Mononuclear cell (primary cell): ENCODE data around the gene LDLRAP1. TPM values are rescaled to one million over a fixed set of nuclear protein-coding genes. Genes with fewer than 3 reads are reported as not detected.

Experiments used
- H3K27me3 ChIP-seq: 2 replicates; pipeline ENCODE4 v1.6.0; 2011; ENCODE audit warnings: low read length, control low read depth; ENCODE audit not compliant: insufficient read depth
- H3K4me1 ChIP-seq: 2 replicates; pipeline ENCODE4 v1.5.1; 2011; ENCODE audit warnings: mild to moderate bottlenecking, low read length, control low read depth; ENCODE audit not compliant: insufficient read depth
- H3K4me3 ChIP-seq: 2 replicates; pipeline ENCODE4 v1.5.1; 2011; ENCODE audit warnings: mild to moderate bottlenecking, low read length, moderate library complexity
- H3K9me3 ChIP-seq: 2 replicates; pipeline ENCODE4 v1.5.1; 2011; ENCODE audit warnings: low read depth, mild to moderate bottlenecking, control low read depth, low read length
- total RNA-seq: library from RNA; depleted of rRNA; stranded (reverse); fragments of >200 nt; gene quantifications from one replicate; pipeline ENCODE4 v1.2.3, GENCODE V29; 2012

LDLRAP1 gene
- total RNA-seq, 1 donor = 34.5 TPM

DNA sequence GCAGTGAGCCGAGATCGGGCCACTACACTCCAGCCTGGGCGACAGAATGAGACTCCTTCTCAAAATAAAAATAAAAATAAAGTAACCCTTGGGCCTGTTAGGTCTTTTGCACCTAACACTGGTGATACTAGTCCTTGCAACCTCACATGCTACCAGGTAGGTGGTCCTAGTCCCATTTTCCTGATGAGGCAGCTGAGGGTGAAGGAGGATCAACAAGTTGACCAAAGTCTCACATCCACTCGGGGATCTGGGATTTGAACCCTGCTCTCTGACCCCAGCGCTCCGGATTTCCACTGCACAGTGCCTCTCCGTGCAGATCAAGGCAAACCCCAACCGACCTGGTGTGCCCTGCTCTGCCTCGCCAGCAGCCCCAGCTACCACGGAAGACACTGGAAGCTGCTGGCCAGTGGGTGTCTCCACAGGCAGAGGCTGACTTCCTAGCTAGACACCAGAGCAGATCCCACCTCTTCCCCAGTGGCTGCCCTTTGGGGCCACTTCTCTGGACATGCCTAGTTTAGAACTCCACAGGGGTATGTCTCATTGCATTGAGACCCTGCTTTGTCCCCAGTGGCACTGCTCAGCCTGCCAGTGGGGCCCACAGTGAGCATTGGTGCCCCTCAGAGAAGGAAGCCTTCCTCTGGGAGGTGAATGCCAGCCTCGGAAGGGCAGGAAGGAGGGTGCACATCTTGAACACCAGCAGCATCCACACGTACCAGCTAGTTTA lies 27.6 kb downstream of the LDLRAP1 start:
- Histone ChIP-seq H3K4me3 (no peak overlapping the region), H3K9me3 (no peaks in the 10 kb centered on the region), H3K27me3 (no peaks in the 10 kb centered on the region), H3K4me1 (peaks cover 3% of the 10 kb centered on the region)

DNA sequence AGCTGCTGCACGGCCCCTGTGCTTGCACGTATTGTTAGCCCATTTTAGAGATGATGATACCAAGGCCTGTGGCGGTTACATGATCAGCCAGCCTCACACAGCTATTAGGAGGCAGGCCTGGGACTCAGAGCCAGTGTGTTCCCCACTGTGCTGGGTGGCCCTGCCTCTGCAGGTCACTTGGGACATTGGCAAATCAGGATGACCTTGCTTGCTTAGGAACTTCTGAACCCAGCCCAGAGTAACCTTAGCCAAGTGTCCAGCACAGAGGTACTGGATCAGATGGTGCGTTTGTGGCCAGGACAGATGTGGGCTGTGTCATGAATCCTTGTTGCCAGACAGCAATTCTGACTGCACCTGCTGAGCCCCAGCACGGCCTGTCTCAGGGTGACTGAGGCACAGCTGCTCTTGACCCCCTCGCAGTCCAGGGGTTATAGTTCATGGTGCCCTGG lies 28.1 kb downstream of the LDLRAP1 start:
- Histone ChIP-seq H3K4me1 (peaks cover 3% of the 10 kb centered on the region), H3K4me3 (no peak overlapping the region), H3K27me3 (no peaks in the 10 kb centered on the region), H3K9me3 (no peaks in the 10 kb centered on the region)

GRCh38 chr1:25572107-25572506 lies 28.7 kb downstream of the LDLRAP1 start:
- H3K4me3 ChIP-seq = no peak overlapping the region
- H3K9me3 ChIP-seq = no peaks in the 10 kb centered on the region
- no peaks in the 10 kb centered on the region for H3K27me3 ChIP-seq
- H3K4me1 ChIP-seq = peaks cover 3% of the 10 kb centered on the region

GRCh38 chr1:25572708-25573590 lies 29.5 kb downstream of the LDLRAP1 start:
- Histone ChIP-seq H3K4me1 (peaks cover 3% of the 10 kb centered on the region), H3K27me3 (no peaks in the 10 kb centered on the region), H3K9me3 (no peaks in the 10 kb centered on the region), H3K4me3 (no peak overlapping the region)

- Histone ChIP-seq H3K9me3 (no peaks in the 10 kb centered on the region), H3K4me1 (no peaks in the 10 kb centered on the region), H3K4me3 (no peak overlapping the region), H3K27me3 (no peaks in the 10 kb centered on the region)
Observed at GRCh38 chr1:25573591-25573930, 30.2 kb downstream of the LDLRAP1 start.

DNA sequence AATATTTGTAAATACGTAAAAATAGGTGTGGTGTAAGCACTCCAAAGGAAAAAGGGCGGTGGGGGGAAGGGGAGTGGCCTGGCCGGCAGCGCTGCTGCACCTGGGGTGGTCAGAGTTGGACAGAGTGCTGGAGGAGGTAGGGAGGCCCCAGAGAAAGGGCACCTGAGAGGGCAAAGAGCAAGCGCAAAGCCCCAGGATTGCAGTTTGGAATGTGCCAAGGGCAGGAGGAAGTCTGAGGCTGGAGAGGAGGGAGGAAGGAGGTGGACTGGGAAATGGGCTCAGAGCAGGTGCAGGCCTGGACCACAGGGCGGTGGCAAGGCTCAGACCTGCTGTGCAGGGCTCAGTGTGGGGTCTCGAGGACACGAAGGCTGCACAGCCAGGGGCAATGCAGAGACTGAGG lies 30.6 kb downstream of the LDLRAP1 start:
- H3K4me1 ChIP-seq = no peaks in the 10 kb centered on the region
- no peaks in the 10 kb centered on the region for H3K9me3 ChIP-seq
- H3K4me3 ChIP-seq = no peak overlapping the region
- no peaks in the 10 kb centered on the region for H3K27me3 ChIP-seq

DNA sequence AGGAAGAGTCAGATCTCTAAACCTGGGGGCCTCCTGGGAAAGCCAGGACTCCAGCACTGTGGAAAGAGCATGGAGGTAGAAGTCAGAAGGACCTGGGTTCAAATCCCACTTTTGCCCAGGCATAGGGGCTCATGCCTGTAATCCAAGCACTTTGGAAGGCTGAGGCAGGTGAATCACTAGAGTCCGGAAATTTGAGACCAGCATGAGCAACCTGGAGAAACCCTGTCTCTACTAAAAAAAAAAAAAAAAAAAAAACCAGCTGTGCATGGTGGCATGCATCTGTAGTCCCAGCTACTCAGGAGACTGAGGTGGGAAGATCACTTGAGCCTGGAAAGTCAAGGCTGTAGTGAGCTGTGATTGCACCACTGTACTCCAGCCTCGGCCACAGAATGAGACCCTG lies 31.8 kb downstream of the LDLRAP1 start:
- no peaks in the 10 kb centered on the region for H3K27me3 ChIP-seq
- H3K4me1 ChIP-seq = no peaks in the 10 kb centered on the region
- H3K9me3 ChIP-seq = no peaks in the 10 kb centered on the region
- no peak overlapping the region for H3K4me3 ChIP-seq

- Histone ChIP-seq H3K4me3 (no peak overlapping the region), H3K27me3 (no peaks in the 10 kb centered on the region), H3K4me1 (no peaks in the 10 kb centered on the region), H3K9me3 (no peaks in the 10 kb centered on the region)
Observed at GRCh38 chr1:25576459-25577133, 33.2 kb downstream of the LDLRAP1 start.

DNA sequence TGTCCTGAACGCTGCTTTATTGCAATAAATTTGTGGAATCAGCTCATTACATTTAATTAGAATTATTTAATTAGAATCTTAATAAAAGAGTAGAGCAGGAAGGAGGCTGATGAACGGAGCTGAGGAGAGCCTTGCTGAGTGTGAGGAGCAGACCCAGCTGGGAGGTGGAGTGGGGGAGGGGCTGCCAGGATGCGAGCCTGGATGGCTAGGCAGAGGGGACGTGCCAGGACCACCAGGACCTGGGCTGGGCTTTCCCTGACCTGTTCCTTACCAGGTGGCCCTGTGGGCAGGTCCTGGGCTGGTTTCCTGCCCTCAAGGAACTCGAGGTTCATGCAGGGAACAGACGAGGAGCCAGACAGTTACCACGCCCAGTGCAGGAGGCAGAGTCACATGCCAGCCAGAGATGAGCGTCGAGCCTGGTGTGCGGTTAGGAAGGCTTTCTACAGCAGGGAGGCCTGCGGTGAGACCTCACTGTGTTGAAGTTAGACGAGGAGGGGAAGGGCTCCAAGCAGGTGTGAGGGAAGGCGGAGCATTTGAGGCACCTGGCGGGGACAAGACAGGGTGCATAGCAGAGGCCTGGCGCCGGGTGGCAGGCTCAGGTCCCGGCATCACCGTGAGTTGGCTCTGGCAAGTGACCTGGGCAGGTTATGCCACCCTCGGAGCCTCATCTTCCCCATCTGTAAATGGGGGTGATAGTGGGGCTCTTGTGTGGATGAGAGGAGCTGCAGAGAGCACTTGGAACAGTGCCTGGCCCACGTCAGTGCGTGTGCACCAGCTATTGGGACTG lies 33.9 kb downstream of the LDLRAP1 start:
- Histone ChIP-seq H3K9me3 (no peaks in the 10 kb centered on the region), H3K27me3 (no peaks in the 10 kb centered on the region), H3K4me1 (no peaks in the 10 kb centered on the region), H3K4me3 (no peak overlapping the region)

GRCh38 chr1:25579292-25580252 lies 36.2 kb downstream of the LDLRAP1 start:
- Histone ChIP-seq H3K9me3 (no peaks in the 10 kb centered on the region), H3K27me3 (no peaks in the 10 kb centered on the region), H3K4me1 (no peaks in the 10 kb centered on the region), H3K4me3 (no peak overlapping the region)

DNA sequence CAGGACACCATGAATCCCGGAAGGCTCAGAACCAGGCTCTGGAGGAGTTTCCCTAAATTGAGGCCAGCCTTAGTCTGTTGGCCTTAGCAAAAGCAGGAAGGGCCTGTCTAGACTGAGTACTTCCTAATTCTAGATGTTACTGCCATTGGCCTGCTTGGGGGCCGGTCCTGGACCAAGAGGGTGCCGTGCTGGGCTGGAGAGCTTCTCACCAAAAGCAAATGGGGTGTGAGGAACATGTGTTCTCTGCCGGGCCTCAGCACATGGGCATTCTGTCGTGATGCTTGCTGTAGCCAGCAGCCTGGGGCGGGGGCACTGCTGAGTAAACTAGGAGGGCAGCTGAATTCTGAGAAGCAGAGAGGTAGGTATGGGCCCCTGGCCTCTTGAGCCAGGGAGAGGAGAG lies 37.5 kb downstream of the LDLRAP1 start:
- Histone ChIP-seq H3K27me3 (no peaks in the 10 kb centered on the region), H3K9me3 (no peaks in the 10 kb centered on the region), H3K4me1 (no peaks in the 10 kb centered on the region), H3K4me3 (no peak overlapping the region)

DNA sequence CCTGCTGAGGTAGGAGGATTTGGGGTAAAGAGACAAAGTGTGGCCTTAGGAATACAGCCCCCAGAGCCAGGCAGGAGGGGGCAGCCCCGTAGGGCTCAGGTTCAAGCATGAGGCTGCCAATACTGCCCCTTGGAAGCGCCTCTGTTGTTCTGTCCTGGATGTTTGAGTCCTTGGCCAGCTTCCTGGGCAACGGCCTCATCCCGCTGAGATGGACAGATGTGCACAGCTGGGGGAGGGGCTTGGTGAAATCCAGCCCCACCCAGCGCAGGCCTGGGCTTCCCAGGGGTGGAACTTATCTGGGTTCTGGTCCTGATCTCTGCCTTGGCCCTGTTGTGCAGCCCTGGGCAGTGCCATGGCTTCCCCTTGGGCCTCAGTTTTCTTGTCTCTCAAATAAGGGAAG lies 38.4 kb downstream of the LDLRAP1 start:
- H3K9me3 ChIP-seq = no peaks in the 10 kb centered on the region
- no peaks in the 10 kb centered on the region for H3K4me1 ChIP-seq
- no peaks in the 10 kb centered on the region for H3K27me3 ChIP-seq
- no peak overlapping the region for H3K4me3 ChIP-seq

DNA sequence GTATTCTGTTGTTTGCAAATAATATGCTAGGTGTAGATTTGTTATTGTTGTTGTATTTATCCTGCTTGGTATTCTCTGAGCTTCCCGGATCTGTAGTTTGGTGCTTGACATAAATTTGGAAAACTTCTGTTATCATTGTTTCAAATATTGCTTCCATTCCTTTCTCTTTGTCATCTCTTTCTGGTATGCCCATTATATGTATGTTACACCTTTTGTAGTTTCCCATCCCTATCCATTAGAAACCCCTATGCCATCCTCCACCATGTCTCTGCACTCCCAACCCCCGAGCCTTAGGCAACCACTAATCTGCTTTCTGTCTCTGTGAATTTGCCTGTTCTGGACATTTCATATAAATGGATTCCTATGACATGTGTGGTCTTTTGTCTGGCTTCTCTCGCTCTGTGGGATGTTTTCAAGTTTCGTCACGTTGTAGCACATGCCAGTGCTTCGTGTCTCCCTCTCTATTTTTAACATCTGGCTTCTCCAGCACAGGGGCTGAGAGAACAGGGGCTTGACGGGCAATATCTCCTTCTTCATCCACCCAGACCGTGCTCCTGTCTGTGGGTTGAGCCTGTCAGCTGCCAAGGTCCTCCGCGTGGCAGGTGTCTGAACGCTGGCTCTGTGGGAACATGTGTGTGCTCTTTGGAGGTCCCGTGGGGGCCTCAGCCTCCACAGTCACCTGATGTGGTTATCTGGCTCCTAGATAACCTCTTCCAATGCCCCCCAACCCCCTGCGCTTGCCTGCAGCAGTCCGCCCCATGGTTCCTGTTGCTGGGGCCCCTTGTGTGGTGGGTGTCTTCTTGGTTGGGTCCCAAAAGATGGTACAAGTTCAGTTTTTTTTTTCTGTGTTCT lies 40.3 kb downstream of the LDLRAP1 start:
- Histone ChIP-seq H3K9me3 (no peaks in the 10 kb centered on the region), H3K4me1 (no peaks in the 10 kb centered on the region), H3K4me3 (no peak overlapping the region), H3K27me3 (no peaks in the 10 kb centered on the region)
